ENCODE measurements around the gene TMEM176B.

The TMEM176B gene

GRCh38 chr7:150751702-150752101 lies 48.5 kb downstream of the TMEM176B start:
- H3K27ac Mint-ChIP-seq, result no peak overlapping the region
- DNase-seq, result no peak
- H3K4me1 Mint-ChIP-seq, result no peaks in the 10 kb centered on the region
- no peaks in the 10 kb centered on the region for H3K36me3 Mint-ChIP-seq (ENCODE audit: low read depth)
- no peaks in the 10 kb centered on the region for H3K9me3 Mint-ChIP-seq
- no peak overlapping the region for H3K4me3 Mint-ChIP-seq
- H3K27me3 Mint-ChIP-seq (ENCODE audit: low read depth, poor library complexity), result peaks cover 6% of the 10 kb centered on the region
- no peak for TF ChIP-seq CTCF (IDR thresholded peaks at IDR 0.05)

DNA sequence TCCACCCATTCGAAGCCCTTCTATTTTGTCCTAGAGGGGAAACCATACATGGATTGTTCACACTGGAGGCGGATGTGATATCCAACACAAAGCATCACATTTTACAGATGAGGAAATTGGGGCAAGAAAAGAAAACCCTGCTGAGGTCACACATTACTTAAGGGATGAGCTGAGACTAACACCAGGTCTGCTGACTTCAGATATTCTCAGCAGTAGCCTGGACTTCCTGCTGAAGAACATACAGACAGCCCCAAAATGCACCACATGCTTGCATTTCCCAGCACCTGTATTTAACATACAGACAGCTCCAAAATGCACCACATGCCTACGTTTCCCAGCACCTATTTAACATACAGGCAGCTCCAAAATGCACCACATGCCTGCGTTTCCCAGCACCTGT lies 51.8 kb downstream of the TMEM176B start:
- Mint-ChIP-seq H3K4me3 (no peak overlapping the region), H3K27me3 (ENCODE audit: low read depth, poor library complexity) (peaks cover 7% of the 10 kb centered on the region), H3K4me1 (peaks cover 21% of the 10 kb centered on the region), H3K27ac (no peak overlapping the region), H3K9me3 (no peaks in the 10 kb centered on the region), H3K36me3 (ENCODE audit: low read depth) (no peaks in the 10 kb centered on the region)
- no peak for TF ChIP-seq CTCF (IDR thresholded peaks at IDR 0.05)
- DNase-seq, result no peak

DNA sequence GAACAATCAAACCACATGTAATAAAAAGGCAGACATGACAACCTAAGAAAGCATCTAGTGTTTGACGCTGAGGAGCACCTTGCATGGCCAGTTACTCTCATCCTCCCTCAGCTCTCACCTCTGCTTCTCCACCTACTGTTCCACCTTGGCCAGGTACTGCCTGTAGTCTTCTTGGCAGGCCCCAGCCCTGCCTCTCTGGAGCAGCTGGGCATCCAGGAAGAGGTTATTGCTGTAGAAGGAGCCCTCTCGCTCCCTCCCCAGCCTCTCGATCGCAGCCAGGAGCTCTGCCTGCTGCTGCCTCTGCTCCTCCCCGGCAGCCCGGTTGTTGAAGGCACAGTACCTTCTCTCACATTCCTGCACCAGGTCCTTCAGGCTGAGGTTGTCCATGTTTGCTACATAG lies 53.2 kb downstream of the TMEM176B start:
- peaks cover 3% of the 10 kb centered on the region for H3K9me3 Mint-ChIP-seq
- H3K36me3 Mint-ChIP-seq (ENCODE audit: low read depth), result no peaks in the 10 kb centered on the region
- H3K4me3 Mint-ChIP-seq, result no peak overlapping the region
- H3K27me3 Mint-ChIP-seq (ENCODE audit: low read depth, poor library complexity), result peaks cover 3% of the 10 kb centered on the region
- no peak overlapping the region for H3K27ac Mint-ChIP-seq
- TF ChIP-seq CTCF (IDR thresholded peaks at IDR 0.05), result no peak
- H3K4me1 Mint-ChIP-seq, result peaks cover 27% of the 10 kb centered on the region
- DNase-seq, result no peak

DNA sequence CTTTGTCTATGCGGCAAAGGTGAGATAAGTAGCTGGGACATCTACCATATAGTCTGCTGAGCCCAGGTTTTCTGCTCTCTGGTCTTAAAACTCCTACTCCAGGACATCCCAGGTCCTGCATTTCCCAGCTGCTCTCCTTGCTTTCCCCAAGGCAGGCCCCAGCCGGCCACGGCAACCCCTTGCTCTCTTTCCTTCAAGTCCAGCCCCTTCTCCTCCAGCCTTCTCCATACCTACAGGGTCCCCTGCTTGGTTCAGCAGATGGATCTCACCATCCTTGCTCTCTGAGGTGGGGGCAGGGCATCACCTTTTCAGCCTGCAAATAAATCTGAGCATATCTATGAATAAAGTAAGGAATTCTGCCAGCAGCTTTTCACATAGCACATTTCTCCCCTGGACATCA lies 54.3 kb downstream of the TMEM176B start:
- TF ChIP-seq CTCF (IDR thresholded peaks at IDR 0.05), result no peak
- peaks cover 11% of the 10 kb centered on the region for H3K27me3 Mint-ChIP-seq (ENCODE audit: low read depth, poor library complexity)
- H3K4me1 Mint-ChIP-seq, result peaks cover 27% of the 10 kb centered on the region
- H3K4me3 Mint-ChIP-seq, result no peak overlapping the region
- DNase-seq, result no peak
- no peaks in the 10 kb centered on the region for H3K36me3 Mint-ChIP-seq (ENCODE audit: low read depth)
- peaks cover 10% of the 10 kb centered on the region for H3K9me3 Mint-ChIP-seq
- H3K27ac Mint-ChIP-seq, result no peak overlapping the region

- Mint-ChIP-seq H3K4me1 (peaks cover 27% of the 10 kb centered on the region), H3K27me3 (ENCODE audit: low read depth, poor library complexity) (peaks cover 14% of the 10 kb centered on the region), H3K9me3 (peaks cover 13% of the 10 kb centered on the region), H3K36me3 (ENCODE audit: low read depth) (no peaks in the 10 kb centered on the region), H3K27ac (no peak overlapping the region), H3K4me3 (no peak overlapping the region)
- no peak for TF ChIP-seq CTCF (IDR thresholded peaks at IDR 0.05)
- no peak for DNase-seq
These were observed 55.1 kb downstream of the TMEM176B start for GRCh38 chr7:150745086-150745485.

DNA sequence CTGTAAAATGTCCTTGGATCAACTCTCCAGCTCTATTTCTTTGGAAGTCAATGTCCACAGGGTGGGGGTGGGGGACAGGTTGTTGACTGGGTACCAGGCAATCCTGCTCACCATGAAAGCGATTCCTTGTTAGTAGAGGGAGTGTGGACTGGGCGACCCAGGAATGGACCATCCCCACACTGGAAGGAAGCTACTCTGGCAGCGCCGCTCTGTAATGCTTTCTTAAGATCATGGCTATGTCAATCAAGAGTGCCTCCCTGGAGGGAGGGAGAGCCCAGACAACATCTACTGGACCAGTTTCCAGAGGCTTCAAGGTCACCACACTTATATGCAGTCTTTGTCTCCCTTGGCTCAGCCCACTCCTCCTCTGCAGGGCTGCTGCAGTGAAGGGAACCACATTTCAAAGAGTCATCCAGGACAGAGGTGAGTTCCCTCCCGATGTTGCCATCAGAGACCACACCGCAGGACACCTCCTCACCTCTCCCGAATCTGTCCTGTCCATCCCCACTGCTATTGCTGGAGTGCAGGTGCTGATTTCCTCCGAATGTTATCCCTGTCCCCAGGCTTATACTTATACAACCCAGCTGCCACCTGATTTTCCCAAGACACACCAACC lies 56.0 kb downstream of the TMEM176B start:
- Mint-ChIP-seq H3K27ac (no peak overlapping the region), H3K4me1 (peaks cover 27% of the 10 kb centered on the region), H3K9me3 (peaks cover 14% of the 10 kb centered on the region), H3K27me3 (ENCODE audit: low read depth, poor library complexity) (peaks cover 14% of the 10 kb centered on the region), H3K36me3 (ENCODE audit: low read depth) (no peaks in the 10 kb centered on the region), H3K4me3 (no peak overlapping the region)
- no peak for TF ChIP-seq CTCF (IDR thresholded peaks at IDR 0.05)
- no peak for DNase-seq

Measured in nephron progenitor cell (in vitro differentiated cells).